Measurements from ENCODE around the gene CTNNA3.

Gene CTNNA3

DNA sequence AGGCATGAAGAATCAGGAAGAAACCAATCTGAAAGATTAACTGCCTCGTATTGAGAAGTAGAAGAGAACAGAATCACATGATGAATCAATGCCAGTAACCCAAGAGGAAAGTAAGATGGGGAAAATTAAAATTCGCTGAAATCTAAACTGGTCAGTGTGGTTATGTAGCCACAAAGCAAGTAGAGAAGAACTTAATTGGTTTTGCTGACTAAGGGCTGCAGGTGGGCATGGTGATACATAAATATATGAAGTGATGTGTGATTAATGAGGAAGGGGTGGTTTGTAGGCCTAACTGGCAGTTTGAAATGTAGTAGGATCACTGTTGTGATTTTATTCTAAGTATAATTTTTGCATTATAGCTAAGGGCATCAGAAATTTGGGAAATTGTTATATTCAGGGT lies 853.6 kb downstream of the CTNNA3 start:
- no peak for DNase-seq

DNA sequence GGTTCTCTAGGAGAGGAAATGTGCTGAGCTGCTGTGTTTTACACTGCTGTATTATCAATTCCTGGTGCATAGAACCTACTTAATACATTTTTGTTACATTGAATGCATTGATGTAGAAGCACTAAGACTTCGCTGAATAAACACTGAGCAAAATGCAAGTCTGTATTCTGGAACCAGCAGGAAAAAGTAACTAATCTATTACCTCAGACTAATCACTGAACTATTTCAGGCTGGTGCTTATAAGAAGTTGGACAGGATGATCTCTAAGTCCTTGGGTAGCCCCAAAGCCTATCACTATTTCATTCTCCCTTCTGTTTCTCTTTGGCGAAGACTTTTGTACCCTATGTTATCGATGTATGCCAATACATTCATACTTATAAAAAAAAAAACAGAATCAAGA lies 857.3 kb downstream of the CTNNA3 start:
- DNase-seq = no peak

DNA sequence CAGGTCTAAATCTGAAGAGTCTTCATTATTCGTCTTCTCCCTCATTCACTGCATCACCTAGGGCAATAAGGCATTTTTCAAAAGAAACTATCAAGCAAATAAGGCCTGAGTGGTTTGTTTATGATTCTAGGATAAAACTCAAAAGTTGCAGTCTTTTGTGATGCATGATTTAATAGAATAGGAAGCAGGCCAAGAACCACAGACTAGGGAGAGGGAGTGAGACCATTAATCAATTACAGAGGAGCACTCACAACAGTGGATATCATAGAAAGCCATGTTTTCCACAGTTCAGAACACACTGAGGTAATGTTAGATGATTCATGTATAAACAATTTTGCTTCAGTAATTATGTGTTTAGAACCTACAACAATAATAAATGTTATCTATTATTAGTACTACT lies 858.0 kb downstream of the CTNNA3 start:
- no peak for DNase-seq

DNA sequence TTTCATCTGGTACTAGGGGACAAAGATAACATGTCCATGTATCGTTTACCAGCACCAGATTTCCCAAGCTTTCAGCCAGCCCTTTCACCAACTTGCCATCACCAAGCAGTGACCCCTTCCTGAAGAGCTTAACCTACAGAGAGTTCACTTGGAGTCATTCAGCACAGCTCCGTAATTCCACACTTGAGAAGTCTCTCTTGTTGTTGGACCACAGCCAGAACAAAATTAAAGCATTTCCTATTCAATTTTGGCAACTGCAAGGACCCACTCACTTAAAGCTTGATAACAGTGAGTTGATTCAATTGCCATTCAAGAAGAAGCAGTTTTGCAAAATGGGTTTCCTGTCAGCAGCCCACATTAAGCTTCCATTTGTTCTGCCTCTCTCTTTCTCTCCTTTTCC lies 858.7 kb downstream of the CTNNA3 start:
- DNase-seq = no peak

DNA sequence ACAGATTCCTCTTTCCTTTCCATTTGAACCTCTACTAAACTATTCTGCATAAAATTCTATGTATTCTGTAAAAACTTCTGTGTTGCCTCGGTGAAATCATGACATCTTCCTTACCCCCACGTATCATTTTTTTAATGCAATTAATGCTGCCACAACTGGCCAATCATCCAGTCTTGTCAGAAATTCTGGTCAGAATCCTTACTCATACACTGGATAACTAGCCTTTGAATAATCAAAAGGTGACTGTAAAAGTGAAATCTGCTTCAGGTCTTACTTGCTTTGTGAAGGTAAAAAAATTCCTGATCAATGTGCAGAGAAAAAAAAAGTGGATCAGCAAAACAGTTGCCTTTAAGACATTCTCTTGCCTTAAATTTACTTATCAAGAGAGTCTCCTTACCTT lies 859.2 kb downstream of the CTNNA3 start:
- no peak for DNase-seq

DNA sequence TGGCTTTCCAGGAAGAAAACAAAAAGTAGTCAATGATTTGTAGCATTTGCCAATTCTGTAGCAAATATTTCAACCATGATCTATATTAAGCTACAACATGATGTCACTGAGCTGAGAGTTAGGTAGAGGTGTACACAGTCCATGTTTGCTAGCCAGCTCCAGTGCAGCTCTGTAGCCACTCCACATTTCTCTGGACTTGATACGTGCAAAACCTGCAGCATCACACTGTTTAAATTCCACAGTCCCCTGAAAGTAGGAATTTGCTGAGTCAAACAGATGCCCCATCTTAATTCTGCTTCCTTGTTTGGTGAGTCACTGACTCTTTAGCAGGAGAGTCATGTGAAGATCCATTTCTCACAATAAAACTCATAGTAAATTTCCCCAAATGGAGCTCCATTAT lies 859.9 kb downstream of the CTNNA3 start:
- no peak for DNase-seq

DNA sequence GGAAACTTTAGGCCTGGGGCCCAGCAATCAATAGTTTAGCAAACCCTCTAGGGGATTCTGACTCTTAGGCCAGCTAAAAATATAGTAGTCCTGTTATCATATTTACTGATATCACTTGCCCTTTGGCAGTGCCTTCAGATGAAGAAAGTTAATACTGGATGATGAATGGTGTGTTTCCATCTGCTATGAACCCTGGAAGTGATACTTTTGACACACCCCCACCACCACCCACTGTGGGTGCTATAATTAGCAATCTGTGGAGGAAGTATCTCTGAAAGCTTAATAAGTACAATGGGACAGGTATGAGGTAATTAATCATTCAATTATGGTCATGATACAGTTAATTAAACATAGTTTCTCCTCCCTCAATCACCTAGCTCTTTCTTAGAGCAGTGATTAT lies 860.6 kb downstream of the CTNNA3 start:
- DNase-seq = no peak

DNA sequence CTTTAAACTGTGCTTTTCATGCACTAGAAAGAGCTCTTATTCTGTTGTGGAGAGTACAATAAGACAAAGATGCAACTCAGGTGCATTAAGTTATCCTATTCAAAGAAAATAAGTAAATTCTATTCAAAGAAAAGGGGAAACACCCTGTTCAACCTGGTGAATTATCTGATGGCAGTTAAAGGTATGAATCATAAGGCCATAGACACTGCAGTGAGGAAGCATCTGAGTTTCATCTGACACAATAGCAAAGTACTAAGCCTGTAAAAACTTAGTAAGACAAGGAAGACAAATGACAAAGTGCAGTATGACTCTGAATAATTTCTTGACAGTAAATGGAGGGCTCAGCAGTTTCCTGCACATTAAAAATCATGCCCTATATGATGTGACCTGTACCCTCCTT lies 861.2 kb downstream of the CTNNA3 start:
- DNase-seq = no peak

DNA sequence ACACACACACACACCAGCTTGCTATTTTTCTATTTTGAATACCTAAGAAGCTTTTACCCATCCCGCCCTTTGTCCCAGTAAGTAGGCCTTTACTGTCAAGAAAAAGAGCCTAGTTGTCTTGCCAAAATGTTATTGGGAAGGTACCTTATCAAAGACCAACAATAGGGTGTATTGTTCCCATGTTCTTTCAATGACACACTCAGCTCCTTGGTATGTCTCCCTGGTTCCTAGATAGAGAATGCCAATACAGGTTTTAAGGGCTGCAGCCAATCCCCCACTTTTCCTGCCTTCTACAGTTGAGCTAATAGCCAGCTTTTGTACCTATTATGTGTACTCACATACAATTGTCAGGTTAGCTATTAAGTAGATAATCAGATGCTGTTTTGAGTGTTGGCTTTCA lies 862.1 kb downstream of the CTNNA3 start:
- DNase-seq = no peak

DNA sequence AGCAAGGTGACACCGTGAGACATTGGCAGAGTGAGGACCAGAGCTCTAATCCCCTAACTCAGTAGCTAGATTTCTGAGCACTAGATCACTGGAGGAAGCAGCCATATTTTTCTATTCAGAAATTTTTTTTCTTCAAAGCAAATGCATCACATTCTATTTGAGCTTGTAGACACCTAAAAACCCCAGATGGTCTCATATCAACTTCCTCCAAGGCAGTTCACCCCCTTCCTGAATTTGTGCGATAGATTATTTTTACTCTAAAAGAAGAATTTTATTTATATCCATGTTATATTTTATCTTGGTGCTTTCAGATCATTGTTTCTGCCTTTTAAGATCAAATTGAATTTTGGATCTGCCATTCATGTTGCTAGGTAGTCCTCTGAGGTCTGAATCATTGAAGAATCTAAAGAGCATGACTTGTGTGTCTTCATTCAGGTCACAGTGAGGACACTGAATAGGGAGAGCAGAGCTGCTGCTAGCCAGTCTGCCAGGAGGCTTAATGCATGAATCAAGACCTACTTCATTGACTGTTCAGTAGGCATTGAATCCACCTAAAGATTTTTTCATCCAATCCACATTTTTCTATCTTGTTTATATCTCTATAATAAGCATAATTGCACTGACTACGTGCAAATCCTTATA lies 863.1 kb downstream of the CTNNA3 start:
- DNase-seq = no peak

DNA sequence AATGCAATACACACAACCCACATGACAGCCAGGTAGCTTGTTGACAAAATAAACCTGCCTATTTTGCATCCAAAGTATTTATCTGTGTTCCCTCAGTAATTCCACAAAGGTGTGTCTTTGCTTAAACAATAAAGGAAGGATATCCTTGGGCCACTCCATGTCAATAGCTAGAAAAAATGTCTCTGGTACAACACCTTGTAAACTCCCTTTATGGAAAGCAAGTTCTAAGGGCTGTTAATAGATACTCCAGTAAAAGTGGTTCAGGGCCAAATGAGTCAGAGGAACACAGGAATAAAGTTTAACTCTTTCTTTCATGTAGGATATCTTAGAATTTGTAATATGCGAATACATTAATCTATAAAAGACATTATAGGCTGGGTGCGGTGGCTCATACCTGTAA lies 867.0 kb downstream of the CTNNA3 start:
- DNase-seq = no peak

DNA sequence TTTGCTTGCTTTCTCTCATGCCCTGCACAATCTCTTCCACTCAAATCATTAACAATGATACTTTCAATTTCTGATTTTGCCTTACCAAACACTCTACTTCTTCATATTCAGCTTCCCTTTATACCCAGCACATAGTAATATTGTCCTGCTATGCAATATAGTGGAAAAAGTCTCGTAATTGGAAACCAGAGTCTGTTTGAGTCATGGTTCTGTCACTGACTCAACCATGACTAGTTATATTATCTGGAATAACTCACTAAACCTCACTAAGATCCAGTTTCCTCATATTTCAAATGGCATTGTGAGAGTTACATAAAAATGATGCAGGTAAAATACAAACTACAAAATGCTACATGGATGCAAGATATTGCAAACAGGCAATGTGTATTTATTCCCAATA lies 868.6 kb downstream of the CTNNA3 start:
- DNase-seq = no peak

DNA sequence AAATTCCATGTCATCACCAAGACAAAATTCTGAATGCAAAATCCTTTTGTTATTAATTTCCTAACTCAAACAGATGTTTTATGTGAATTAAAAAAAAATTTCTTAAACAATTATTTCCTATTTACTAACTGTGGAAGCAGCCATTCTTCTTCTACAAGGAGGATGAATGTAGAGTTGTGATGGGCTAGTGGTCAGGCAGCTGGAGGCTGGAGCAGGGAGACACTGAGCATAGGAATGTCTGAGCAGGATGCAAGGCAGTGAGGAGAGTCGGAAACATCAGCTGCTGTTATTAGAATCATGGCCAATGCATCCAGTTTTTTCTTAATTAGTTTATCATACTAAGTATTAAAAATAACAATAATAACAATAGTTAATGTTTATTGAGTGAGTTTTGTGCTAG lies 872.7 kb downstream of the CTNNA3 start:
- no peak for DNase-seq

DNA sequence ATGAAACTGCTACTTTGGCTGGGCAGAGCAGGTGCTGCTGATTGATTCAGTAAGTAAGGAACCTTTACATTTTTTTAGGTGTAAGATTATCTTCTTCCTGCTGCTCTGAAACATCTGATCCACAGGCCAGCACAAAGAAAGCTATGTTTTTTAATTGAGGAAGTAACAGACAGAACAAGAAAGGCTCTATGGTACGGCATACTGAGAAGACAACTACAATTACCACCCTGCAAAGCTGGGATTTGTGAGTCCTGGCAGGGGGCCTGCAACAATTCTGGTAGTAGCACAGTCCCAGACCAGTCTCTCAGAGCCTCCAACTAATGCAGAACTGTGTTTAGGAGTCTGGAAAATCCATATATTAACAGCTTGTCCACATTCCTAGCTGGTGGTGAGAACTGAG lies 873.2 kb downstream of the CTNNA3 start:
- no peak for DNase-seq

DNA sequence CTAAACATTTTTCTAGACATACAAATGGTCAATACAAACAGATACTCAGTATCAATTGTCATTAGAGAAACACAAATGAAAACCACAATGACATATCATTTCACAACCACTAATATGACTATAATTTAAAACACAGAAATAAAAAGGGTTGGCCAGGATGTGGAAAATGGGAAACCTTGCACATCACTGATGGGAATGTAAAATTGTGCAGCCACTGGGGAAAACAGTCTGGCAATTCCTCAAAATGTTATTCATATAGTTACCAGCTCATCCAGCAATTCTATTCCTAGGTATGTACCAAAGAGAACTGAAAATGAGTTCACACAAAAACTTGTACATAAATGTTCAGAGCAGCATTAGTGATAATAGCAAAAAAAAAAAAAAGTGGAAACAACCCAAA lies 876.3 kb downstream of the CTNNA3 start:
- no peak for DNase-seq

DNA sequence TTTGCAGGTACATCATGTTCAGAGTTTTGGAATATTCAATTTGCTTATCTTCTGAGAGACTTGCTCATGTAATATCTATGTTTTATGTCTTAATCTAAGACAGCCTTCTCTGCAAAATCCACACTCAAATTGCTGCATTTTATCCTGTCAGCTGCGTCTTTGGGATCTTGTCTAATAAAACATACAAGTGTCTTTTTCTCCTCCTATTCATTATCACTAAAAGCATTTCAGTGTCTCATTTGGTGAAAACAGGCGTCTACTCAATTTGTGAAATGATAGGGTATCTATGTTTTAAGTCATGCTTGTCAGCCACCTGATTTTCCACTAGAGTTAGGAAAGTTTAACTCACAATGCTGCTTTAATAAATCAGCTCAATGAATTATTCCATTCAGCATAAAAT lies 882.9 kb downstream of the CTNNA3 start:
- no peak for DNase-seq

DNA sequence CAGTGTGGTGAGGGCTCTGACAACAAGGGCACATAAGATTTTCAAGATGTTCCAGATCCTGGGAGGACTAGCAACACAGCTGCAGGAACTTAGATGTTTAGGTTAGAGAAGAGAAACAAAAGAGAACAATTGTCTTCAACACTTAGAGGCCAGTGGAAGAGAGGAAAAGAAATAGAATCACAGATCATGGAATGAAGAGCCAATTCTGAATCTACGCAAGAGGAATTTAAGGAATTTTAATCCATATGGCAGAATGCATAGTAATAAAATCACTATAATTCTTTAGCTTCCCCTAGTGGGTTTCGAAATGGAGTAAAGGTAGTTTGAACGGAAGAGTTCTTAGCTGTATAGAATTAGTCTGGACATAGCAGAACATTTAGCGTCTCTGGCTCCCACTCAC lies 884.8 kb downstream of the CTNNA3 start:
- DNase-seq = no peak

DNA sequence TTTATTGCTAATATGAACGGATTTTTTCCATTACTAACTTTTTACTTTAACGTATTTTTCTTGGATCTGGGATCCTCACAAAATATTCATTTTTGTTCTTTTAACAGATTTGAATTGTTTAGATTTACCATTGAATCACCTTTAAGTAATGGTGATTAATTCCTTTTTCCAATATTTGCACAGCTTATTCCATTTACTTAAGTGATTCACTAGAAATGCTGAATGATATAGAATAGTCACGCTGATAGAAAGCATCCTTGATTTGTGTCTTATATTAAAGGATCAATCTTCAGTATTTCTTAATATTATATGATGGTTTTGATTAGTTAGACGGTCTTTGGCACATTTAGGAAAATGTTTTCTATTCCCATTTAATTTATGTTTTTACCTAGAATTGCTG lies 886.6 kb downstream of the CTNNA3 start:
- DNase-seq = no peak

DNA sequence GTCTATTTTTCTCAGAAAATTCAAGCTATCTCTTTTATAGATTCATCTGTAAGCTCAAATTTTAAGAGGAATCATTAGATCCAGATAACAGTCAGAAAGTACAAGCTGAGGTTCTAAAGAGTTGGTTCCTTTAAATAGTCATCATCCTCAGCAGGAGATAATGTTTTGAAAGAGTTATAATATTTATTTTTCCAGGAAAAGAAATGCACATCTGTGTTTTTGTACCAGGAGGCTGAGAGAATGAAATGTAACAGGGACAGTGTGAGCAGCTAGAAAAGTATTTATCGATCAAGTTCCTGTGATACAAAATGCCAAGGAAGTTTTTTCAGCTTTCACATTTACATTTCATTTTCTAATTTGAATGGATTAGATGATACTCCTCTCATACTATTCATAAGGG lies 890.4 kb downstream of the CTNNA3 start:
- DNase-seq = no peak

DNA sequence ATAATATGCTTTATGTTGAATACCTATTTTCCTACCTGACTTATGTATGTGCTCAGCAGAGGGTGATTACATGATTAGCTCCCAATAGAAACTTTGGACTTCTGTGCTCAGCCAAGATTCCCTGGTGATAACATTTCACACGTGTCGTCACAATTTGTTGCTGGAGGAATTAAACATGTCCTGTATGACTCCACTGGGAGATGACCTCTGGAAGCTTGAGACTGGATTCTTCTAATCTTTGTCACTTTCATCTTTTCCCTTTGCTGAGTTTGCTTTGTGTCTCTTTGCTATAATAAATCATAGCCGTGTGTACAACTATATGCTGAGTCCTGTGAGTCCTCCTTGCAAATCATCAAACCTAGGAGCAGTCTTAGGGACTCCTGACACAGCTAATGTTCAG lies 891.0 kb downstream of the CTNNA3 start:
- no peak for DNase-seq

DNA sequence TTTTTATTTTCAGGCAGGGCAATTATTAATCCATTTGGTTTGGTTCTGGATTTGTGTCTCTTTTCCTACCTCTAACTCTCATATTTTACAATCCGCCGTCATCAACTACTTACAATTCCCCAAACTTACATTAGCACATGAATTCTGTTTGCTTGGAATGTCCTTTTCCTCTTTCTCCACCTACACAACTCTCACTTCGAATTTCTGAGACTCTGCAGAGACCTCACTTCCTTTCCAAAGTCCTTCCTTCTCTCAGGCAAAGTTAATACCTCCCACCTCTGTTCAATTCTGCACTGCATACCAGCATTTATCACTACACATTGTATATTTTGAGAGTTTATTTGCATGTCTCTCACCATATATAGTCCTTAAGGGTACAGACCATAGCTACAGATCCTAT lies 892.8 kb downstream of the CTNNA3 start:
- DNase-seq = no peak

DNA sequence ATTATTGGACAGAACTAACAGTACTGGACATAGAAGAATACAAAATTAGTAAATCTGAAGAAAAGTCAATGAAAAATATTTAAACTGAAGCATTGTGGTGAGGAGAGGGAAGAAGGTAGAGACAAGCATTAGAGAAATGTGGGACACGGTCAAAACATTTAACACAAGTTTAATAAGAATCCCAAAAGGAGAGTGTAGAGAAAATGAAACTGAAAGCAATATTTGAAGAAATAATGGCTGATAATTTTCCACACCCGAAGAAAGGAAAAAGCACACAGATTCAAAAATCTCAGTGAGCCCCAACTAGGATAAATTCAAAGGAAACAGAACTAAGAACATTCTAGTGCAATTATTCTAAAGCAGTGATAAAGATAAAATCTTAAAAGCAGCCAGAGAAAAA lies 896.5 kb downstream of the CTNNA3 start:
- no peak for DNase-seq

DNA sequence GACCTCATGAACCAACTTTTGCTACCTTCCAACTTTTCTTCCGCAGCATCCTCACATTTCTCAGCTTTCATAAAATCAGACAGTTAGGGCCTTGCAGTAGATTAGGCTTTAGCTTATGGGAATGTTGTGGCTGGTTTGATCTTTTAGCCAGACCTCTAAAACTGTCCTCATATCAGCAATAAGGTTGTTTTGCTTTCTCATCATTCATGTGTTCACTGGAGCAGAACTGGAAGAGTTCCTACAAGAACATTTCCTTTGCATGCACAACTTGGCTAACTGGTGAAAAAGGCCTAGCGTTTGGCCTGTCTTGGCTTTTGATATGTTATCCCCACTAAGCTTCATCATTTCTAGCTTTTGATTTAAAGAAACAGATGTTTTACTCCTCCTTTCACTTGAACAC lies 900.1 kb downstream of the CTNNA3 start:
- DNase-seq = no peak

DNA sequence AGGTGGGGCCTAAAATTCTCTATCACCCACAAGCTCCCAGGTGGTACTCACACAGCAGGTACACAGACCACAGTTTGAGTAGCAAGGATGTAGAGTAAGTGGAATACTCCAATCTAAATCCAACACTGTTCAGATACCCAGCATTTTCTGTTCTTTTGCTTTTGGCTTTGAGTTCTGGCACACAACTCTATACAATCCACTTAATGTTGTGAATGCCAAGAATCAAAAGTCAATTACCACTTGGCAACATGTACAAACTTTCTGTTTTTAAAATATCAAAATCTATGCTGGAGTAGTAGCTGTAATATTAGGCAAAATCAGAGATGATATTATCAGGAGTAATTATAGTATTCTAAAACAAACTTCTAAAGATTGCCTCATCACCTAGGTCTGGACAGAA lies 903.6 kb downstream of the CTNNA3 start:
- no peak for DNase-seq

DNA sequence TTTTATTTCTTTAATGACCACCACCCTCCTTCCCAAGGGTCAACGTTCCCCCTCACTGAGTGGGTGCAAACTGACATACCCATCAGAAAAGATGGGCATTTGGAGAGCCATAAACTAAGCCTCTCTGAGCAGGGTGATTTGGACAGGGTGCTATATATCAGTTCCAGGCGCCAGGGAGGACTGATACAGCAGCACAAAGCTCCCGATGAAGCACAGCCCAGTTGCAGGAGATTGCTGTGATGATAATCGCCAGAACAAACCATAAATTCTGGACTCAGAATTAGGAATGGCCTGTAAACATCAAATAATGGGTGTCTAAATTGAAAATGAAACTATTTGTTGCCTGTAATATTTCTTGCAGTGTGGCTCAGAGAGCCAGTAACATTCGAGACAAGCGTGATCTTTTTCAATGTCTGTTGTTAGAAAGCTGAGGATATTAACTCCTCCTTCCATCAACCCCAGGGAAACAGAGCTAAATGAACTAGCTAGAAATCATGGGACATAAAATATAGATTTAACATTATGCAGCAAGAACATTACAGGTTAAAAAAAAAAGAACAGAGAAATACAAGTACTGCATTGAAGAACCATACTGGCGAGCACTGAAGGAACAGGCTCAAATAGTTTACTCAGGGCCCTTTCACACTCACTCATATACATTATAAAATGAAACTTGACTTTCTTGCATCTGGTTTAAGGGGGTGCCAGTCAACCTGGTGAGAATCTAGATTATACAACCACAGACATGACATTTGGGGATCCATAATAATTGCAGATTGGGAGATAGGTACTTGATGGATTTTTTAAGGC lies 907.6 kb downstream of the CTNNA3 start:
- DNase-seq = no peak
